Stimulated activated CD8-positive, alpha-beta memory T cell treated with anti-CD3 and anti-CD28 coated beads, Interleukin-12 subunit alpha, Interleukin-12 subunit beta, amount 100 ng/mL, for 24 hours (primary cell): ENCODE data around the gene DISC1.

Source experiments
- DNase-seq: peaks from one replicate; pipeline ENCODE4 v3.0.0-alpha.2; 2020; ENCODE audit errors: extremely low read depth

Gene DISC1

DNA sequence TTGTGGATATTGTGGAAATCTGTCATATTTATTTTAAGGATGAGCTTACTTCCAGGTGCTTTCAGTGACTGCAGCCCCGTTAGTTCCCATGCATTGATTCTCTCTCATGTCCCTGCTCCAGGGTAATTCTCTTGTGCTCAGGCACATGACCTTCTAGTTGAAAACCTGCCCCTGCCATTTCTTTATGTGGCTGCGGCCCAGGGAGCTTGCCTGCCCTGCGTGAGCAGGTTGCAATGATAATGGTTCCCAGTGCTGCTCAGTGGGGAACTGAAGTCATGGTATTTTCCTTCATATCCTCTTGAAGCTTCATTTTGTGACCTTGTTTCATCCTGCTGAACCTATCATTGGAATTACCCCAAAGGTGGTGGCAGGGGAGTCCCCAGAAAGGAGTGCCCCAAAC lies 229.8 kb downstream of the DISC1 start:
- no peak for DNase-seq

DNA sequence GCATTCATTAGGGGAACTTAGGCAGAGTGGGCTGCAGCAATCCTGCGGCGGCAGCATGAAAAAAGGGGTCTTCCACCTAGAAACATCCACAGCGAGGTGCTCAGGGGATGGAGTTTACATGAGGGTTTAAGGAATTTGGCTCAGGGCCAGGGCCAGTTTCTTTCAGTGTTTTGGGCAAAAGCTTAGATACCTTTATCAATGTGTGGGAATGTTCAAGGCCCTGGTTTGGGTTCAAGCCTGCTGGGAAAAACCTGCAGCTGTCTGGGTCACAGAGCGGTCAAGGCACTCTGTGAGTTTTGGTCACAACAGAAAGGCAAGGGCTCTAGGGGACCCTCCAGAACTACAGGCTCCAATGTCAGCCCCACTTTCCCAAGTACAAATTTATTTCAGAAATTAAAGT lies 230.3 kb downstream of the DISC1 start:
- no peak for DNase-seq

DNA sequence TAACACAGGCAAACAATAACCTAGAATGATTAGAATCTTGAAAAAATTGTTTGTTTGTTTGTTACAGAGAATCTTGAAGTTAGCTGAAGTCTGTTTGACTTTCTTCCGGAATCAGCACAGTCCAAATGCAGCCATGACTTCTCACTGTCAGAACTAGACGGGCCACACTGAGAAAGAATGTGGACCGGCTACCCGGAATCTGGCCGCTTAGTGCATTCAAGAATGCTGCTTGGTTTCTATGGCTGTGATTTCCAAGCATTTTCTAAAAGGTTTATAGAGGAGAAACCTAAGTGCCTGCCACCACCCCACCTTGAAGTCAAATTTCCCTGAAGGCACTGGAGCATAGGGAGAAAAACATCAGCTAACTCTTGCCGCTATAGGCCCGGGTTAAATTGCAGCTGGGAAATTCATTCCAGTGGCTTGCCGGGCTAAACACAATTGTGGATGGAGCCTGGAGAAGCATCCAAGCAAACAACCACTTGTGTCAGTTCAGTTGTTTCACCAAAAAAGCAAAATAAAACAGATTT lies 231.1 kb downstream of the DISC1 start:
- DNase-seq = no peak

DNA sequence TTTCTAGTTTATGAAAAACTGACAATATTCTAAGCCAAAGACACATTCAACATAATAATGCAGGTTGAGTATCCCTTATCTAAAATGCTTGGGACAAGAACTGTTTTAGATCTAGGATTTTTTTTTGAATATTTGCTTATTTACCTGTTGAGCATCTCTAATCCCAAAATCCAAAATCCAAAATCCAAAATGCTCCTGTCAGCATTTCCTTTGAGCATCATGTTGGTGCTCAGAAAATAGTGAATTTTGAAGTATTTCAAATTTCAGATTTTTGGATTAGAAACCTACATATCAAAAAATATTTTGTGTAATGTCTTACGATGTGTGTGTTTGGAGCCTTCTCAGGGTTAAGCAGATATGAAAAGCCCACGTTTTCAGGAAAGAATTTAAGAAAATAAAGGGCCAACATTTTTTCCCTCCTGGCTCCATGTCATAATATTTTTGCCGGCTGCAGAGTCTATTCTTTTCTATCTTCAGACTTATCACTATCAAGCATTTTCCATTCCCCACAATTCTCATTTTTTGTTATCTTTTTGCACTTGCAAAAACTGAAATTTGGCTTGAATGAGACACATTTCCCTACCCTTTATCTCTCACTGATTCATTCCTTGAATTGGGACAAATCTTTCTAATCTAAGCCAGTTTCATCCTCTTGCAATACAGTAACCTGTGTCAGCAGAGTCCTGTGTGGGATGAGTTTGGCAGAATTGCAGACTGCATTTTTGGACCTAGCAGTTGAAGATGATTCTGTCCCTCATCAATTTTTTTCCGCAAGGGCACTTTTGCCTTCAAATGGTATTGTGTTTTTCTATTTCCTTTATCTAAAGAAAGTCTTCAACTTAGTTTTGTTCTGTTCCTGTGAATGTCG lies 233.9 kb downstream of the DISC1 start:
- no peak for DNase-seq

DNA sequence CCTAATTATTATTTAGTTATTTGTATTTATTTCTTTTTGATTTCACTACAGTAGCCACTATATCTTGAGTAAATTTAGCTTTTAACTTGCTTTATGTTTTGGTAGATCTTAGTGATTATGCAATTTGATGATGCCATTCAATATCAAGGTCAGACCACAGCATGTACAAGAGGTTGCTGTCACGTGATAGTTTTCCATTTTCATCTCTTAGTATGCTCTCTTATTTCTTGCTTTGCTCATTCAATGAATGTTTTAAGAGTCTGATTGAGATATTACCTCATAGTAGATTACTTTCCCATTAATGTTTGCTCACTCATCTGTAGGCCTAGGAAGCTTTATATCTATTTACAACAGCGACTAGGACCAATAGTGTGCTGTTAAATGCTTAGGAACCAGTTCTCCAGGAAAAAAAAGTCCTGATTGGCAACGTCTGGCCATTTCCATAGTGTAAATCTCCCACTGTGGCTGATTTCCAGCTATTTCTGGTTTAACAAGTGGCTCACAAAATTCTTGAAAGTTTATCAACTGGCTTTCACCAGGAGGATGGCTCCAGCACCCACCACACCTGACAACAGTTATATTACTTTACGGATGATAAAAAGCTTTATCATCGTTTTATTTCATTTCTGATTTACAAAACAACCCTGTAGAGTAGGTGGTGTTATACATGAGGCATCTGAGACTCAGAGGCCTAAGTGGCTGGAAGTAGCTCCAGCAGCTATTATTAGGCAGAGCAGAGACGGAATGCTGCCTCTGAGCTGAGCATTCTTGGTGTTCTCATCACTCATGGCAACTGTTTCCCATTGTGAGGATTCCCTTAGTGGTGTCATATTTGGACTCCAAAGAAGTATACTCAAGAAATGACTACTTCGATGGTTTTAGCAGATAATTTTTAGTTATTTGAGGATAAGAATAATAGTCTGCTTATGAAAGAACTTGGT lies 235.2 kb downstream of the DISC1 start:
- no peak for DNase-seq

DNA sequence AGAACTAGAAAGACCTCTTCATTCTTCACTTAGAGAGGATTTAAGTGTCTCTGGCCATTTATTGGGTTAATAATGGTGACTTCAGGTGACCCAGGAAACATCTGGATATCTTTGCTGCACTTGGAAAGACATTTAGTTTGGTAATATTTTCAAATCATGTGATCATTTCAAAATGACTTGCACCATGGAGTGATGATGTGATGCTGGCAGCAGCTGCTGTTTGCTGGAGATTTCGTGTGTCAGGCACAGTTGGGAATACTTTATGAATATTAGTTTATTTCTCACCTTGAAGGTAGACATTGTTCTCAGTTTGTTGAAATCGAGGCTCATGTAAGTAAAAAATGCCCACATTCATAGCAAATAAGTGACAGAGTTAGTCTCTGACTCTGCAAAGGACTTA lies 236.0 kb downstream of the DISC1 start:
- DNase-seq = no peak

DNA sequence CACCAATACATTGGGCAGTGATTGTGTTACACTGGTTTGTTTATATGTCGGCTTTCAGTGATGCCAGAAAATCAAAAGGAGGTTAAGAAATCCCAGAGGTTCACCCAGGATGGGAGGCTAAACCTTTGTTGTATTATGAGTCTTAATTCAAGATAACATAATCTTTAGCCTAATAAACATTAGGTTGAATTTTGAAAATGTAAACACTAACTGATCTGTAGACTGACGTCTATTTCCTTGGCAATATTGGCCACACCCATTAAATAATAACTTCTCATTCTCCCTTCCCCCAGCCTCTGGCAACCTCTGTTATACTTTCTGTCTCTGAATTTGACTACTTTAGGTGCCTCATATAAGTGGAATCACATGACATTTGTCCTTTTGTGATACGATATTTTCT lies 238.7 kb downstream of the DISC1 start:
- DNase-seq = no peak

DNA sequence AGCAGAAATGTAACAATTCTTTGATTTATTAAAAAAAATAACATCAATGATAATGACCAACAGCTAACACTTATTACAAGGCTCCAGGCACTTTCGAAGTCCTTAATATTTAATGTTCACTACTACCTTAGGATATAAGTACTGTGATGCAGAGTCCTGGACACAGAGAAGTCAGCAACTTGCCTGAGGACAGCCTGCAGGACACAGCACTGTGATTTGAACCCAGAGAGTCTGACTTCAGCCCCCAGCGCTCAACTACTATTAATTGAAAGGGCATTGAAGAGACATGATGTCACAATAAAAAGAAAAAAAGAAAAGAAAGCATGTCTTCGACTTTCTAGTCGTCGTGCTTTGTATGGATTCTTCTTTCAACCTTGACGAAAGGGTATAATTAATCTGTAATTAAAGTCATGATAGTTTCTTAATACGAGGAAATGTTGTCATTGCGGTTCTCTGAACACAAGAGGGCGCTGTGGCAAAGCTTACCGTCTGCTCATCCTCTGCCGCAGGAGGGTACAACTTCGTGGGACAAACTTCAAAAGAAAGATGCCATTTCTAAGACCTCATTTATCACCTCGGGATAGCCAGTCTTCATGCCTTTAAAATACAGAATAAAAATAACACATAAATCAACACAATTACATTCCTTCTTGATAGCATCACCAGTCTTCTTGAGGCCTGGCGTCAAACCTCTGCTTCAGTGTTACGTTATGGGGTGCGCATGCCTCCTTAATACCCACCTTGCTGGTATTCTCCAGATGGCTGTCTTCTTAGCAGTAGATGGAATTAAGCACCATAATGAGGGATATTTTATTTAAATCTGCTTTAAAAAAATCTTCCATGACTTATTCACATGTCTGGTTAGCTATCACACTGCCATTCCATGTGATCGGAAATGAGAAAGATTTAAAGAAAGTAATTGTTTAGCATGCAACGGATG lies 240.1 kb downstream of the DISC1 start:
- DNase-seq = no peak

DNA sequence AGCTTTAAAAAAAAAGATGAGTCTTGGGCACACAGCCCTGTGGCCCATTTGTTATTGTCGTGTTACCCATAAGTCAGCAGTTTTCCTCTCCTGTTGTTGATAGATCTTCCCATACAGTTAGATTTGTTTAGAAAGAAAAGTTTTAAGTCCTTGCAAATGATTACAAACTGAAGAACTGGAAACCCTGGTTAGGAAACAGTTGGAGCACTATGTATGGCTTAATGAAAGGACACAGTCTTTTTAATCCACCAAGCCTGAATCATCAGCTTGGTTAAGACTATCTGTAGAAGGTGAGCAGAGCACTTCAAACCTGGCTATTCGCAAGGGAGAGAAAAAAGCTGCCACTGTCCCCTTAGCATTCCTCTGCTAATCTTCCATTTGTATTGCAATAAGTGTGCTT lies 241.0 kb downstream of the DISC1 start:
- DNase-seq = no peak

DNA sequence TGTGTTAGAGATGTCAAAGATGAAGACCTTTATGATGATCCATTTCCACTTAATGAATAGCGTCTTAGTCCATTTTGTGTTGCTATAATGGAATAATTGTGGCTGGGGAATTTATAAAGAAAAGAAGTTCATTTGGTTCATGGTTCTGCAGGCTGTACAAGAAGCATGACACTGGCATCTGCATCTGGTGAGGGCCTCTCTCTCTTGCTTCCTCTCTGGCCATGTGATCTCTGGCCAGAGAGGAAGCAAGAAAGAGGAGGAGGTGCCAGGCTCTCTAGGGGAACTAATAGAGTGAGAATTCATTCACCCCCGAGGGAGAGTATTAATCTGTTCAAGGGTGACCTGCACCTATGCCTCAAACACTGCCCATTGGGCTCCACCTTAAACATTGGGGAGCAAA lies 242.8 kb downstream of the DISC1 start:
- no peak for DNase-seq

DNA sequence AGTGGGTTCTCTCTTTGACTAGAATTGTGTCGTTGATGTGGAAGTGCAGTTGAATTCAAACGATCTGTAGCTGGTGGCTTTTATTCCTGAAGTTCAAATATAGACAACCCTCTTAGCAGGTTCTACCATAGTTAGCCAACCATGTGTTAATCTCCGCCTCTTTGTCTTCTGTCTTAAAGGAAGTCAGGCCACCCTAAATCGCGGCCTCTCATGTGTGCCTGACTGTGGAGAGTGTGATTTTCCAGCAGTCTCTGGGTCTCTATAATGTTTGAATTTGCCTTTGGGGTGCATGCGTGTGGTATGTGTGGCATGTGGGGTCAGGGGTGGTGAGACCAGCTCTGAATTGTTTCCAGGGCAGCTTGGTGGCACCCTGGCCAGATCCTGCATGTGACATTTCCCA lies 244.9 kb downstream of the DISC1 start:
- DNase-seq = no peak

DNA sequence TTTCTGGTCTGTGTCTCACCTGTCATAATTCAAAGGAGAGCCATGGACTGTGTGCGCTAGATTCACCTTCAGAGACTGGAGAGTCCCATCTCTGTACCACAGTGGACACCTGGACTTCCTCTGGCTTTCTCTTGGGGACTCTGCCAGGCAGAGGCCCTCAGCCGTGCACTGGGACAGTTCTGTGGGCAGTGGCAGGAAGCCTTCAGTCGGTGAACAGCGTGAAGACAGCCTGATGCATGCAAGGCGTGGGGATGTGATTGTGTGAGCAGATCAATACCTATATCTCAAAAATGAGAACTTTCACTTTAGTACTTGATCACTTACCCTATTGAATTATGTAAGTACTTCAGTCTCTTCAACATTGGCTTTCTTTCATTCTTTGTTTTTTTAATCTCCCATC lies 245.3 kb downstream of the DISC1 start:
- DNase-seq = no peak

DNA sequence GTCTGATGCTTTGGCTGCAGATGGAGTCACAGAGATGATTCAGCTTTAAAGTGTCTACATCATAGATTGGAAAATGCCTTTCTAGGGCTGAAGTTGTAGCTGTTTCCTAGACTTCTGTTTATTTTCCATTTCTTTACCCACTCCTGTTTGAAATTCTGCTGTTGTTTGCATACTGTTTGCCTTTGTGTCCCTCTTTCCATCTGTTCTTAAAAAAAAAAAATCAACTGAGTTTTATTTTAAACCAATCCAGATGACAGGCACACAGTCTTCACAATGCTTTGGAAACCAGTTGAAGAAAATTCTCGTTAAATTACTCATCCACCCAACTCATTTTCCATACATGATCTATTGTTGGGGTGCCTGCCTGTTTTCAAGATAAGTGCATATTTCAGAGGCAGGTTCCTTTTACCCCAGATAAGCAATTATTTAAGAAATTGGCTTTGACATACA lies 245.9 kb downstream of the DISC1 start:
- DNase-seq = no peak

DNA sequence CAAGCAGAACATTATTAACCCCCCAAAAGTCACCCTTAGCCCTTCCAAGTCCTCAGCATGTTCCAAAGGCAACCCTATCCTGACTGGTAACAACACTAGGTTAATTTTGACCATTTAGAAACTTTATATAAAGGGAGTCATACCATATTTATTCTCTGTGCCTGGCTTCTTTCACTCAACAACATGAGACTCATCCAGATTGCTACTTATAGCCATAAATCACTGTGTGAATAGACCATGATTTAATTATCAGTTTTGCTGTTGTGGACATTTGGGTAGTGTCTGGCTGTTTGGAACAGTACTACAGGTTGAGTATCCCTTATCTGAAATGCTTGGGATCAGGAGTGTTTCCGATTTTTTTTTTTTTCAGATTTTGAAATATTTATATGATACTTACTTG lies 252.1 kb downstream of the DISC1 start:
- no peak for DNase-seq

DNA sequence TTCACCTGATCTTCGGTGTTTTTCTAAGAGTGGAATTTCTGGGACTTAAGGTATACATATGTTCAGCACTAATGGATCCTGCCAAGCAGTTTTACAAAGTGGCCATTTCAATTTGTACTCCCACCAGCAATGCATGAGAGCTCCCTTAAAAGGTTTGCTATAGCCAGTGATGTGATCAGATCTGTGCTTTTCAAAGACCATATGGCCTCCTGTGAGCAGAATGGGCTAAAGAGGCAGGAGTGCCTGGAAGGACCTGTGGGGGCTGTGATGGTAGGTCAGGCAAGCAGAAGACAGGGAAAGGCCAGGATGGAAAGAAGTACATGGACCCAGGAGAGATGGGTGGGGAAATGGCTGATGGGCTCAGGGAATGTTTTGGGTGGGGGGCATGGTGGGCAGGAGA lies 252.7 kb downstream of the DISC1 start:
- DNase-seq = no peak

DNA sequence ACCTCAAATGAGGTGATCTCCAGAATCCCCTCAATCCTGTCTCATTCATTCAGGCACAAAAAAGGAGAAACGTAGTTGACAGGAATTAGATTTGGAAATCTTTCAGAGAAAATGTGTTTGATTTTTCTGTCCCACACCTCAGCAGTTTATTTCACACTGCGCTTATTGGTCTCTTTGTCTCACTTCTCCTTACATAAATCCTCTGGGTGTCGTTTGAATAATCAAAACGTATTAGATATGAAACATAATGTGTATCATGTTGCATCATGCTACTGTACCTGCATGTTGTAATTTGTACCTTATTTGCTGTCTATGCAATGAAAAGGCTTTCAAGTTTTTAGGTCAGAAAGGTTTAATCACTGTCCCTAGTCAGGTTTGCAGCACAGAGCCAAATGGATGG lies 255.7 kb downstream of the DISC1 start:
- no peak for DNase-seq

DNA sequence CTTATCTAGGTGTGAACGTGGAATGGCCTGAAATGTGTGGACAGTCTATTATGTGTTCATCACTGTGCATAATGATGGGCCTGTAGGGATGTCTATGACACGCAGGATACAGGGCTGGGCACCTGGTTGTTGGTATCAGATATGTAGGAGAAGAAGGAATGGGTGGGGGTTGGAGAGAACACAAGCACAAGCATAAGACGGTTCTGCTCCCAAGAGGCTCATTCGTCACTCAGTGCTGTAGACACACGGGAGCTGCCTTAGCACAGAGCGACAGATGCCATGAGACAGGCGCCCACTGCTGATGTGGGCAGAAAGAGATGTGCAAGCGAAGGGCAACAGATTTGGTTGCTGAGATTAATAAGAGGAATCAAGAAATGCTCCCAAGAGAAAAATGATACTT lies 256.2 kb downstream of the DISC1 start:
- no peak for DNase-seq

DNA sequence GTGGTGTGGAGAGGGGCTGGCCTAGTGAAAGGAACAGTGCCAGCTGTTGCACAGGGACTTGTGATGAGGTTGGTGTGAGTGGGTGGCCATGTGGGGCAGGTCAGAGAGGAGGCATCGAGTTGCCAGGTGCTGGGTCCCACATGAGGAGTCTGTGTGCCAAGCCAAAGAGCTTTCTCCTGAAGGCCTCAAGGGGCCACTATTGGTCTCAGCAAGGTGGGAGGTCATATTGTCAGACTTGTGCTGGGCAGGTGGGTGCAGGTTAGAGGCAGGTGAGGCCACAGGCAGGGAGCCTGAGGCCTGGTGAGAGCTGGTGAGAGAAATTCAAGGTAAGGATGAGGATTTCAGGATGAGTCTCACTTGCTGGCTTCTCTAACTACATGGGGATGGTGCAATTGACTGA lies 256.8 kb downstream of the DISC1 start:
- no peak for DNase-seq

DNA sequence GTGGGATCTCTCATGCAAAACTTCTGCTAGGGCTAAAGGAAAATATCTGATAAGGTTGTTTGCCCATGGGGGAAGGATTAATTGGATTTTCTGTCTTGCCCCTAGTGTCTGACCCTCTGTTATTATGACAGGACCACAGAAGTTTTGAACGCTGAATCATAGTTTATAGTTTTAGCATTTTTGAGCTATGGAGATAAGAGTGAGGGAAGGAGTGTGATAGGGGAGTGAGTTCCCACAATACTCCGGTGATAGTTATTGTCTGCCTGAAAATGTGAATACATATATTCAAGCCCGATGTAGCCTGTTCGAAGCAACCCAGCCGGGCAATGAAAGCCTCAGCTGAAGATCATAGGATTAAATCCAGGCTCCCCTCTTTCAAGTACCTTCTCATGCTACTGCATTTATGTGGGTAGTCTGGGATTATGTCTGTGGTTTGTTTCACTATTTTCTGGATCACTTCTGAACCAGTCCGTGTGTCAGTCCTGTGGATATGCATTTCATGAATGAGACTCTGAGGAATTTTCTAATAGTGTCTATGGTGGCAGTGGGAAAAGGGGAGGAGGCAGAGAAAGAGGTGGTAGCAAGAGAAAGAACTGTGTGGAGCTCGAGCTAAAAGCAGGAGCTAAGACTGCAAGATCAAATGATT lies 258.7 kb downstream of the DISC1 start:
- no peak for DNase-seq

DNA sequence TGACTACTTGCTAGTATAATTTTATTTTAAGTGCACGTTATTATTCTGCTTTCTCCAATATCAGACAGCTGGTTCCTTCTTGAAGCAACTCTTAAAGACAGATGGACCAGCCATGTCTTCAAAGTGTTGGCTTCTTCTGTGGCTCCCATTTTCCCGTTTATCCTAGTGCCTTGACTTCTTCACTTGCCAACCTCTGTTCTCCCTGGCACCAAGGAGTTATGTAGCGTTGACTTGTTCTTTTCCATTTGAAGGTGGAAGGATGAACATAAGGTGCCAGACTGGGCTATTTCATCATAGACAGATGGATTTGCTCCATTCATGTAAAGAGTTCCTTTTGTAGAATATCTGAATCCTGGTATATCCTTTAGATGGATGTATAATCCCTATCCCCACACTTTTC lies 260.6 kb downstream of the DISC1 start:
- DNase-seq = no peak

DNA sequence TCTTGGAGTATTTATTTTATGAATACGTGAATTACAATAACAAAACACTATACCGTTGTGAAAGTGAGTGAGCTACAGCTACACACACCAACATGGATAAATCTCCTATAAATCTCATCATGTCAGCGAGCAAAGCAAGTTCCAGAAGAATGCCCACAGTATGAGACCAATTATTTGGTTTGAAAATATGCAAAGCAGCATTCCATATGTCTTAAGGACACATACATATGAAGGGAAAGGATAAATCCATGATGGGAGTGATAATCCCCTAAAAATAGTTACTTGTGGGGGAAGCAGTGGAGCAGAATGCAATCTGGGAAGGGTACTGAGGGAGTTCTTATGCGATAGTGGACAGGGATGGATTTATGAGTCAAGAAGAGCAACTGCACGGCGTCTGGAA lies 261.3 kb downstream of the DISC1 start:
- DNase-seq = no peak
